Suprapubic skin (tissue), 4 donors: ENCODE measurements around the gene SLC16A11. TPM values are rescaled to one million over a fixed set of nuclear protein-coding genes. Genes with fewer than 3 reads are reported as not detected.

ENCODE experiments used
- DNase-seq, 2 donors: peaks; one replicate each; pipeline ENCODE4 v3.0.0-alpha.2; 2019; ENCODE audit warnings: low spot score in 2 of 2
- H3K27ac ChIP-seq: fragments of 200-600 bp; sonication (generic); one replicate; pipeline ENCODE4 v1.5.1; 2019
- H3K27me3 ChIP-seq: fragments of 200-600 bp; sonication (generic); one replicate; pipeline ENCODE4 v1.5.1; 2019
- H3K36me3 ChIP-seq: fragments of 200-600 bp; sonication (generic); one replicate; pipeline ENCODE4 v1.5.1; 2019
- H3K4me1 ChIP-seq: fragments of 200-600 bp; sonication (generic); one replicate; pipeline ENCODE4 v1.5.1; 2019
- H3K4me3 ChIP-seq: fragments of 200-600 bp; sonication (generic); one replicate; pipeline ENCODE4 v1.5.1; 2019; ENCODE audit warnings: mild to moderate bottlenecking
- H3K9me3 ChIP-seq: fragments of 200-600 bp; sonication (generic); one replicate; pipeline ENCODE4 v1.5.1; 2019
- CTCF ChIP-seq, 2 donors: fragments of 200-600 bp in 1 of 2; fragments of 450-650 bp in 1 of 2; sonication (generic) in 1 of 2; IDR thresholded peaks; one replicate each; pipeline ENCODE4 v1.5.1; 2016 to 2019; ENCODE audit warnings: antibody characterized with exemption in 2 of 2, mild to moderate bottlenecking in 1 of 2, moderate library complexity in 1 of 2
- EP300 ChIP-seq: sonication (generic); formaldehyde crosslinking; IDR thresholded peaks from one replicate; pipeline ENCODE4 v1.6.1; 2017; ENCODE audit warnings: antibody characterized with exemption
- POLR2A ChIP-seq, 2 donors: fragments of 450-650 bp; IDR thresholded peaks; one replicate each; pipeline ENCODE4 v1.6.1; 2017; ENCODE audit warnings: antibody characterized with exemption in 2 of 2, mild to moderate bottlenecking in 2 of 2, moderate library complexity in 2 of 2
- POLR2AphosphoS5 ChIP-seq, 3 donors: sonication (generic); formaldehyde crosslinking; IDR thresholded peaks; one replicate each; pipeline ENCODE4 v1.6.1; 2017; ENCODE audit warnings: antibody characterized with exemption in 3 of 3
- WGBS: methylation state at CpG from one replicate; pipeline ENCODE4 v1.1.5; 2018; 5-methylcytosine and 5-hydroxymethylcytosine counted together
- total RNA-seq, 4 donors: library from RNA; depleted of rRNA; stranded (reverse); fragments of >200 nt; gene quantifications; one replicate each; pipeline ENCODE4 v1.1.0, GENCODE V29; 2016

SLC16A11 gene
- total RNA-seq, 4 donors from 2014 or later, result 0.26 to 10.8 (median 5.5) TPM

- peaks cover 27% of the 10 kb centered on the region for H3K4me1 ChIP-seq
- H3K36me3 ChIP-seq, result peaks cover 23% of the 10 kb centered on the region
- DNase-seq, result no peak
- WGBS, result 69% methylated on average over 2 of the region's 2 CpGs
- no peaks in the 10 kb centered on the region for H3K9me3 ChIP-seq
- no peak overlapping the region for H3K4me3 ChIP-seq
- no peak overlapping the region for H3K27ac ChIP-seq
- TF ChIP-seq POLR2A (IDR thresholded peaks at IDR 0.05) (no peak), CTCF (IDR thresholded peaks at IDR 0.05) (no peak), POLR2AphosphoS5 (IDR thresholded peaks at IDR 0.05) (no peak)
- no peaks in the 10 kb centered on the region for H3K27me3 ChIP-seq
Observed at GRCh38 chr17:7007143-7007542, 36.7 kb downstream of the SLC16A11 start.

- WGBS, result 100% methylated on average over 4 of the region's 7 CpGs
- TF ChIP-seq POLR2AphosphoS5 (IDR thresholded peaks at IDR 0.05), result no peak
- no peak for TF ChIP-seq EP300
- no peak for TF ChIP-seq POLR2A (IDR thresholded peaks at IDR 0.05)
- TF ChIP-seq CTCF (IDR thresholded peaks at IDR 0.05), result no peak
- peaks cover 37% of the 10 kb centered on the region for H3K36me3 ChIP-seq
- no peaks in the 10 kb centered on the region for H3K27me3 ChIP-seq
- no peak for DNase-seq
- no peaks in the 10 kb centered on the region for H3K9me3 ChIP-seq
- no peak overlapping the region for H3K4me3 ChIP-seq
- H3K4me1 ChIP-seq, result peaks cover 14% of the 10 kb centered on the region
- H3K27ac ChIP-seq, result no peak overlapping the region
Observed at GRCh38 chr17:7005716-7006115, 38.2 kb downstream of the SLC16A11 start.

- Histone ChIP-seq H3K36me3 (peaks cover 42% of the 10 kb centered on the region), H3K4me1 (peaks cover 3% of the 10 kb centered on the region), H3K4me3 (no peak overlapping the region), H3K9me3 (no peaks in the 10 kb centered on the region), H3K27ac (no peak overlapping the region), H3K27me3 (no peaks in the 10 kb centered on the region)
- DNase-seq, result no peak
- TF ChIP-seq CTCF (IDR thresholded peaks at IDR 0.05) (peak; percentile 59 to 61), POLR2AphosphoS5 (IDR thresholded peaks at IDR 0.05) (no peak)
- WGBS, result 93% methylated on average over 2 of the region's 2 CpGs
Observed at GRCh38 chr17:7004398-7005253, 39.3 kb downstream of the SLC16A11 start.

- Histone ChIP-seq H3K27me3 (no peaks in the 10 kb centered on the region), H3K4me3 (no peak overlapping the region), H3K36me3 (peaks cover 50% of the 10 kb centered on the region), H3K27ac (no peak overlapping the region), H3K9me3 (no peaks in the 10 kb centered on the region), H3K4me1 (peaks cover 3% of the 10 kb centered on the region)
- TF ChIP-seq CTCF (IDR thresholded peaks at IDR 0.05), result no peak
- no peak for TF ChIP-seq POLR2A (IDR thresholded peaks at IDR 0.05)
- no peak for TF ChIP-seq POLR2AphosphoS5 (IDR thresholded peaks at IDR 0.05)
- TF ChIP-seq EP300, result no peak
- WGBS, result 94% methylated on average over 2 of the region's 2 CpGs
- no peak for DNase-seq
Observed at GRCh38 chr17:7003745-7004144, 40.1 kb downstream of the SLC16A11 start.

- 84% methylated on average over 6 of the region's 6 CpGs for WGBS
- H3K27me3 ChIP-seq, result no peaks in the 10 kb centered on the region
- no peak overlapping the region for H3K4me3 ChIP-seq
- TF ChIP-seq CTCF (IDR thresholded peaks at IDR 0.05), result no peak
- TF ChIP-seq EP300, result no peak
- no peak for TF ChIP-seq POLR2AphosphoS5 (IDR thresholded peaks at IDR 0.05)
- TF ChIP-seq POLR2A (IDR thresholded peaks at IDR 0.05), result no peak
- DNase-seq, result peak in 1 of 2 donors; percentile 21
- H3K36me3 ChIP-seq, result peaks cover 52% of the 10 kb centered on the region
- no peak overlapping the region for H3K27ac ChIP-seq
- H3K9me3 ChIP-seq, result no peaks in the 10 kb centered on the region
- peaks cover 3% of the 10 kb centered on the region for H3K4me1 ChIP-seq
Observed at GRCh38 chr17:7002288-7003047, 41.4 kb downstream of the SLC16A11 start.
